Neutrophil (primary cell): ENCODE measurements around the gene DENND11.

Experiments used
- H3K27ac ChIP-seq: fragments of 200-600 bp; sonication (generic); 2 replicates; pipeline ENCODE4 v1.5.1; 2016; ENCODE audit warnings: mild to moderate bottlenecking, moderate library complexity
- H3K27me3 ChIP-seq: fragments of 200-600 bp; sonication (generic); 2 replicates; pipeline ENCODE4 v1.6.0; 2016; ENCODE audit warnings: mild to moderate bottlenecking
- H3K36me3 ChIP-seq: fragments of 200-600 bp; sonication (generic); 2 replicates; pipeline ENCODE4 v1.5.1; 2017
- H3K4me1 ChIP-seq, 2 experiments: fragments of 200-600 bp in 1 of 2; sonication (generic) in 1 of 2; 1 replicate in 1 of 2; 2 replicates in 1 of 2; pipeline versions ENCODE4 v1.5.1 to v1.6.1; 2013 to 2016; ENCODE audit warnings: low read depth in 1 of 2, low read length in 1 of 2, mild to moderate bottlenecking in 1 of 2, moderate library complexity in 1 of 2; ENCODE audit not compliant: control insufficient read depth in 1 of 2, insufficient read depth in 1 of 2
- H3K4me3 ChIP-seq, 2 experiments: fragments of 200-600 bp in 1 of 2; sonication (generic) in 1 of 2; 1 replicate in 1 of 2; 2 replicates in 1 of 2; pipeline ENCODE4 v1.5.1; 2013 to 2016; ENCODE audit warnings: low read depth in 1 of 2, low read length in 1 of 2, mild to moderate bottlenecking in 1 of 2, moderate library complexity in 1 of 2
- H3K9me3 ChIP-seq: fragments of 200-600 bp; sonication (generic); 2 replicates; pipeline ENCODE4 v1.5.1; 2016
- TF ChIP-seq, protein P1 (sequence below): fragments of 200-600 bp; sonication (generic); IDR thresholded peaks from 2 replicates; pipeline ENCODE4 v1.5.1; 2016; ENCODE audit warnings: antibody characterized with exemption

DENND11 gene

DNA sequence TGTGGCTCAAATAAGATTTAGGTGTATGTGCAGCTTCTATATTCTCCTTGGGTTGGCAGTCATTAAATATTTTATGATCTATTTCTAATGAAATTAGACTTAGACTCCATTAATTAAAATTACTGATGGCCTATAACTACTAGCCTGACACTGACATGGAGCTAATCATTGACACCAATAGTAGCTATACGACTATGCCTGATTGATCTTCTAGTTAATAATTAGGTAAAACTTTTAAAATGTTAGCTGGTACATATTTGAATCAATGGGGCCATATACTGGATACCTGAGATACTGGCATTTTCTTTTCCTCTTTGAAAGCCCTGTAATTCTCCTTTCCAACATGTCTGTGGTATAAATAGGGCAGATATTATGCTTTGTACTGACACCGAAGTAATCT is 20.6 kb upstream of the DENND11 start:
- Histone ChIP-seq H3K36me3 (no peaks in the 10 kb centered on the region), H3K9me3 (no peaks in the 10 kb centered on the region), H3K27ac (no peak overlapping the region), H3K27me3 (no peaks in the 10 kb centered on the region), H3K4me1 (no peaks in the 10 kb centered on the region), H3K4me3 (no peak overlapping the region)
- TF ChIP-seq, protein P1, sequence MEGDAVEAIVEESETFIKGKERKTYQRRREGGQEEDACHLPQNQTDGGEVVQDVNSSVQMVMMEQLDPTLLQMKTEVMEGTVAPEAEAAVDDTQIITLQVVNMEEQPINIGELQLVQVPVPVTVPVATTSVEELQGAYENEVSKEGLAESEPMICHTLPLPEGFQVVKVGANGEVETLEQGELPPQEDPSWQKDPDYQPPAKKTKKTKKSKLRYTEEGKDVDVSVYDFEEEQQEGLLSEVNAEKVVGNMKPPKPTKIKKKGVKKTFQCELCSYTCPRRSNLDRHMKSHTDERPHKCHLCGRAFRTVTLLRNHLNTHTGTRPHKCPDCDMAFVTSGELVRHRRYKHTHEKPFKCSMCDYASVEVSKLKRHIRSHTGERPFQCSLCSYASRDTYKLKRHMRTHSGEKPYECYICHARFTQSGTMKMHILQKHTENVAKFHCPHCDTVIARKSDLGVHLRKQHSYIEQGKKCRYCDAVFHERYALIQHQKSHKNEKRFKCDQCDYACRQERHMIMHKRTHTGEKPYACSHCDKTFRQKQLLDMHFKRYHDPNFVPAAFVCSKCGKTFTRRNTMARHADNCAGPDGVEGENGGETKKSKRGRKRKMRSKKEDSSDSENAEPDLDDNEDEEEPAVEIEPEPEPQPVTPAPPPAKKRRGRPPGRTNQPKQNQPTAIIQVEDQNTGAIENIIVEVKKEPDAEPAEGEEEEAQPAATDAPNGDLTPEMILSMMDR = no peak

DNA sequence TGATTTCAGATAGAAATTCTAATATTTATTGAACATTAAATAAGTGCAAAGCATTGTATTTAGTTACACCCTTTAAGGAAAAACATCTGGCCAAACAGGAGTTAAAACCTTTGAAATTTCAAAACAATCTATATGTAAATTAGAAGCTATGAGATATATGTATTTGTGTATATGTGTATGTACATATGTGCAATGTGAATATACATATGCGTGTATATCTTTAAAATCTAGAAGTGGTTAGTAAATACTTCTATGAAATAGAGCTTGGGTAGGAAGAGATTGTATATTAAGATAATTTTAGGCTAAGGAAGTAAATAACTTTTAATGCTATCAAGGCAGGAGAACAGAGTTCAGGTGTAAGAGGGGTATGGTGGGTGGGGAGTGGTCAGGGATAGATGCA is 15.5 kb upstream of the DENND11 start:
- Histone ChIP-seq H3K27ac (no peak overlapping the region), H3K4me3 (no peak overlapping the region)
- TF ChIP-seq, protein P1 = no peak

DNA sequence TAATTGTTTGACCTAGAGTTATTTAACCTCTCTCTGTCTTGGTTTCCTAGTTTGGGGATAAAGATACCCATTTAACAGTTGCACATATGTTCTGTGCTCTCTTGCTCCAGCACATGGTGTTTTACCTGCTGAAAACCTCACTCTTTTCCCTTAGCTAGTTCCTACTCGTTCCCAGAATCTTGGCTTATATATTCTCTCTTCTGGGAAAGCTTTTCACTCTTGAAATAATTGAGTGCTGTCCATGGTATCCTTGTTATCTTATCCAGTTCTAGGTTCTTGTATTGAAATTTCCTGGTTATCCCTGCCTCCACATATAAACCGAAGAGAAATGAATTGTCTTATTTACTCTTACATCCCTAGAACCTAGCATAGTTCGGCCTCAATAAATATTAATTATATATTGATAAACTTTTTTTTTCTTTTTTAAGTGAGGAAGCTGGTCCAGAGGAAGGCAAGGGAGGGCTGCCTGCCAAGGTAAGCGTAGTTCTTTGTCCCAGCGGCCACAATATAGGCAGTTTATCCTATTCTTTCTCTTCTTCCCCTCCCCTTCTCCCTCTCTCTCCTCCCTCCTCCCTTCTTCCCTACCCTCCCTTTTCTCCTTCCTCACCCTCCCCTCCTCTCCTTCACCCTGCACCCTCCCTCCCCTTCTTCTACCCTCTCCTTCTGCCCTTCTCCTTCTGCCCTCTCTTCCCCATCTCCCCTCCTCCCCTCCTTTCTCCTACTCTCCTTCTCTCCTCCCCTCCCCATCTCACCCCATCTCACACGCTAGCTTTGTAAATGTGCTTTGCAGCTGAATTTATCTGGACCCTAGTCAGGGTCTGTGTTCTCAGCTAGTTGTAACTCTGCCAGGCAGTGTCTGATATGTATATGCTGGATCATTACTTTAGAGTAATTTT is 14.1 kb upstream of the DENND11 start:
- no peaks in the 10 kb centered on the region for H3K9me3 ChIP-seq
- no peak overlapping the region for H3K27ac ChIP-seq
- no peaks in the 10 kb centered on the region for H3K36me3 ChIP-seq
- H3K4me3 ChIP-seq = no peak overlapping the region
- no peaks in the 10 kb centered on the region for H3K4me1 ChIP-seq
- H3K27me3 ChIP-seq = no peaks in the 10 kb centered on the region
- TF ChIP-seq, protein P1 = no peak

More for the DNA sequence above, 15.5 kb upstream of the DENND11 start:
- no peaks in the 10 kb centered on the region for H3K36me3 ChIP-seq
- no peaks in the 10 kb centered on the region for H3K27me3 ChIP-seq
- H3K4me1 ChIP-seq = no peaks in the 10 kb centered on the region
- no peaks in the 10 kb centered on the region for H3K9me3 ChIP-seq

DNA sequence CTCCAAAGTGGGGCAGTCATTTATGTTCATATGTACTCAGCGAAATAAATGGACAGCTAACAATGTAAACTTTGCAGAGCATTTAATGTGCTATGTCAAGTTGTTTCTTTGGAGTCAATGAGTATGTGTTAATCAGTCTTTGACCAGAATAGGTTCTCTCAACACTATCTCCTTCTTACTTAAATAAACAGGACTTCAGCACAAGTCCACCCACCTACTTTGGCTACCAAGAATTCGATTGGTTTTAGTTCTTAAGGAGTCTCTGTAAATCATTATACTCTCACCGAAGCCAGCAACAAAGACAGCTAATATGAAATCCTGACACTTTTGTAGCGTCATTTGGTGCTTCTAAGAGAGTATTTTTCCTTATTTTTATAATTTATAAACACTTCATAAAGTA is 13.1 kb upstream of the DENND11 start:
- no peak overlapping the region for H3K27ac ChIP-seq
- H3K27me3 ChIP-seq = no peaks in the 10 kb centered on the region
- H3K9me3 ChIP-seq = no peaks in the 10 kb centered on the region
- no peak overlapping the region for H3K4me3 ChIP-seq
- TF ChIP-seq, protein P1 = no peak
- H3K36me3 ChIP-seq = no peaks in the 10 kb centered on the region
- no peaks in the 10 kb centered on the region for H3K4me1 ChIP-seq

DNA sequence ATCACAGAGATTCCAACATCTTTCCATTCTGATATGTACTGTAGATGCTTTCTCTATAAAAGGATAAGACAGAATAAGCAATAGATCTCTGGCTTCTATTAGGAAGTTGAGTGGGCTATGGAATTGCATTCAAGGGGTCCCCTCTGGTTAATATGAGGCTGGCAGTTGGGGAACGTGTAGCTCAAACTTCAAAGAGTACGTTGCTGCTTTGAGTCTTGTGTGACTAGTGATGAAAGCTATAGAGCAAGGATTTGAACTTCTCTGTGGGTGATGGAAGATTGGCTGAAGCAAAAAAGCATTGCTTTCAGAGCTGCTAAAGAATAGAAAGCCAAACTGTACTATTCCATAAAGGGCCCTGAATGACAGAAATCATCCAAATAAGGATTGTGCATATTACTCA is 12.6 kb upstream of the DENND11 start:
- no peaks in the 10 kb centered on the region for H3K4me1 ChIP-seq
- H3K36me3 ChIP-seq = no peaks in the 10 kb centered on the region
- H3K4me3 ChIP-seq = no peak overlapping the region
- H3K9me3 ChIP-seq = no peaks in the 10 kb centered on the region
- TF ChIP-seq, protein P1 = no peak
- H3K27me3 ChIP-seq = no peaks in the 10 kb centered on the region
- no peak overlapping the region for H3K27ac ChIP-seq
